Kidney (tissue), 14 donors: ENCODE results near the gene PSG7. TPM values are rescaled to one million over a fixed set of nuclear protein-coding genes. Genes with fewer than 3 reads are reported as not detected.
"Not testable (repeated sequence)": the region's sequence is repeated elsewhere in the genome, so short reads cannot be mapped to it uniquely, and the experiment has no call there.

Experiments used
- DNase-seq, 5 donors: peaks; one replicate each; pipeline ENCODE4 v3.0.0-alpha.2; 2013 to 2020
- FAIRE-seq: peaks from 2 replicates; lab custom pipeline; 2012; peaks lifted over from hg19 to GRCh38; lab: Jason Lieb, UNC
- H3K27ac ChIP-seq, 2 donors: one replicate each; pipeline ENCODE4 v1.7.0; 2013; ENCODE audit warnings: low read depth in 2 of 2, low read length in 2 of 2, inconsistent platforms in 1 of 2
- H3K27me3 ChIP-seq: one replicate; pipeline ENCODE4 v1.7.1; 2013; ENCODE audit warnings: low read length, inconsistent platforms; ENCODE audit not compliant: control insufficient read depth, insufficient read depth
- H3K36me3 ChIP-seq, 3 donors: one replicate each; pipeline versions ENCODE4 v1.7.0 to v1.7.1; 2013; ENCODE audit warnings: low read length in 3 of 3, control low read depth in 1 of 3, inconsistent platforms in 1 of 3; ENCODE audit not compliant: insufficient read depth in 3 of 3, control insufficient read depth in 2 of 3
- H3K4me1 ChIP-seq, 3 donors: one replicate each; pipeline versions ENCODE4 v1.7.0 to v1.7.1; 2013; ENCODE audit warnings: low read length in 3 of 3, inconsistent platforms in 1 of 3, low read depth in 1 of 3; ENCODE audit not compliant: control insufficient read depth in 2 of 3, insufficient read depth in 2 of 3
- H3K4me3 ChIP-seq, 3 donors: one replicate each; pipeline versions ENCODE4 v1.7.0 to v1.8.1; 2013; ENCODE audit warnings: low read length in 3 of 3, control low read depth in 1 of 3, inconsistent platforms in 1 of 3
- H3K9ac ChIP-seq, 3 donors: one replicate each; pipeline versions ENCODE4 v1.7.0 to v1.7.1; 2013; ENCODE audit warnings: low read length in 3 of 3, control low read depth in 1 of 3, inconsistent platforms in 1 of 3
- H3K9me3 ChIP-seq, 3 donors: one replicate each; pipeline versions ENCODE4 v1.7.0 to v1.7.1; 2013; ENCODE audit warnings: low read length in 3 of 3, control low read depth in 1 of 3, inconsistent platforms in 1 of 3; ENCODE audit not compliant: control insufficient read depth in 2 of 3, insufficient read depth in 1 of 3
- intact Hi-C: fragments of 100-400 bp; cut with DNase I; formaldehyde crosslinking; loops from one replicate; pipeline ENCODE4 v1.11.1; 2022
- polyA plus RNA-seq: library from polyadenylated mRNA; stranded (reverse); fragments of 350-450 nt; fragmentation: Illumina TruSeq; extraction: RNeasy Lipid Tissue Mini Kit (QIAGEN cat#74804); gene quantifications from one replicate; pipeline ENCODE4 v1.2.3, GENCODE V29; 2014; ENCODE audit warnings: low read depth, low replicate concordance; ENCODE audit not compliant: insufficient read depth
- total RNA-seq: library from RNA; stranded (reverse); fragmentation: NEBNext Ultra II Directional; extraction: Animal tissue kit (Norgen Biotek cat#: 25700); gene quantifications from one replicate; pipeline ENCODE4 v1.2.1, GENCODE V29; 2021
- TF ChIP-seq, protein P1 (sequence below): IDR thresholded peaks from 3 replicates; pipeline ENCODE4 v1.5.1; 2012; ENCODE audit warnings: mild to moderate bottlenecking, moderate library complexity, borderline replicate concordance; ENCODE audit not compliant: insufficient read depth; ENCODE audit errors: extremely low read depth
- donor health status: control.
- donor health status: control.
- donor health status: control.
- donor health status: control.
- donor health status: control.
- donor health status: DM: yes; HTN: yes; CAD: no.
- donor health status: Normal renal cell carcinoma (clear cell type).

Gene PSG7
- total and polyA plus RNA-seq, 2 donors from 2014 or later: not detected

DNA sequence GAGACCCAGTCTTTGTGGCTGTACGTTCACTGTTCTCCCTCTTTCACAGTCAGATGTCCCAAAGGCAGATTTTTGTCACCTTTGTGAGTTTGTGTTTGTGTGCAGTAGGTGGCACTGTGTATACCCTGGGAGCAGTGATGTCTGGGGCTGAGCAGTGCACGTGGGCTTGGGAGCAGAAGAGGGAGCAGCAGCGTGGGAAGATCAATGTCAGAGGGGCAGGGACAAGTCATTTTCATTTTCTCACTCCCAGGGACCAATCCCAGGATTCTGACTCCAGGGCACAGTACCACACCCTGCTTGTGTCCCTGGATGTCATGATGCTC is 17.3 kb downstream of the PSG7 start:
- intact Hi-C loops: no loop called here
- H3K9ac ChIP-seq: no peak overlapping the region
- no peaks in the 10 kb centered on the region for H3K9me3 ChIP-seq
- DNase-seq (no peak), FAIRE-seq (no peak)
- H3K4me3 ChIP-seq: no peak overlapping the region
- H3K27ac ChIP-seq: no peak overlapping the region
- no peaks in the 10 kb centered on the region for H3K4me1 ChIP-seq
- no peaks in the 10 kb centered on the region for H3K27me3 ChIP-seq
- H3K36me3 ChIP-seq: no peaks in the 10 kb centered on the region
- TF ChIP-seq, protein P1, sequence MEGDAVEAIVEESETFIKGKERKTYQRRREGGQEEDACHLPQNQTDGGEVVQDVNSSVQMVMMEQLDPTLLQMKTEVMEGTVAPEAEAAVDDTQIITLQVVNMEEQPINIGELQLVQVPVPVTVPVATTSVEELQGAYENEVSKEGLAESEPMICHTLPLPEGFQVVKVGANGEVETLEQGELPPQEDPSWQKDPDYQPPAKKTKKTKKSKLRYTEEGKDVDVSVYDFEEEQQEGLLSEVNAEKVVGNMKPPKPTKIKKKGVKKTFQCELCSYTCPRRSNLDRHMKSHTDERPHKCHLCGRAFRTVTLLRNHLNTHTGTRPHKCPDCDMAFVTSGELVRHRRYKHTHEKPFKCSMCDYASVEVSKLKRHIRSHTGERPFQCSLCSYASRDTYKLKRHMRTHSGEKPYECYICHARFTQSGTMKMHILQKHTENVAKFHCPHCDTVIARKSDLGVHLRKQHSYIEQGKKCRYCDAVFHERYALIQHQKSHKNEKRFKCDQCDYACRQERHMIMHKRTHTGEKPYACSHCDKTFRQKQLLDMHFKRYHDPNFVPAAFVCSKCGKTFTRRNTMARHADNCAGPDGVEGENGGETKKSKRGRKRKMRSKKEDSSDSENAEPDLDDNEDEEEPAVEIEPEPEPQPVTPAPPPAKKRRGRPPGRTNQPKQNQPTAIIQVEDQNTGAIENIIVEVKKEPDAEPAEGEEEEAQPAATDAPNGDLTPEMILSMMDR: no peak

DNA sequence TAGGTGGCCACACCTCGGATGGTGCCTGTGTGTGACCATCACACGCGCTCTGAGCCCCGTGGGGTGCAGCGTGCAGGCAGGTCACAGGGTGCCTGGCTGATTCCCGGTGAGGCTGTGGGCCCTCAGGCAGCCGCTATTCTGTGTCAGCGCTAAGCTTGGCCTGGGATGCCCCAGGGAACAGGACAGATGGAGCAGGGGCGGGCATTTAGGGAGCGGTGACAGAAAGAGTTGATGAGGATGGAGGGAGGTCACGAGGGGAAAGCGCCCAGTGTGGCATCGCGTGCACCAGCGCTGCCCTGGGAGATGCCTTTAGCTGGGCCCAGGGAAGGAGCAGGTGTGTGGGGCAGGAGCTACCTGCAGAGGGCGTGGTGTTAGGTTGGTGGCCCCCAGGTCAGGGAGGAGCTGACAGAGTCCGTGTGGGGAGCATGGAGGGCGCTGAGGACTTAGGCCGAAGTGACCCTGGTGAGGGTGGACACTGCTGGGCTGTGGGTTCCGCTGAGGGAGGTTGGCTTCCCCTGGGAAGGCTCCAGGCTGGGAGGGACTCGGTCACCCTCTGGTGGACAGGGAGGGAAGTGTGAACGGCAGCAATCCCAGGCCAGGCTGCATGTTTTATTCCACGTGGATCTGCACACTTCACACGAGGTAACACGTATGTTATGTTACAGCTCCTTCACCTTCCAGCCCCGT is 17.8 kb downstream of the PSG7 start:
- H3K4me3 ChIP-seq, H3K4me1 ChIP-seq, FAIRE-seq, H3K9ac ChIP-seq, DNase-seq, H3K27me3 ChIP-seq, H3K9me3 ChIP-seq, H3K27ac ChIP-seq, intact Hi-C loops, H3K36me3 ChIP-seq: not testable (repeated sequence)

DNA sequence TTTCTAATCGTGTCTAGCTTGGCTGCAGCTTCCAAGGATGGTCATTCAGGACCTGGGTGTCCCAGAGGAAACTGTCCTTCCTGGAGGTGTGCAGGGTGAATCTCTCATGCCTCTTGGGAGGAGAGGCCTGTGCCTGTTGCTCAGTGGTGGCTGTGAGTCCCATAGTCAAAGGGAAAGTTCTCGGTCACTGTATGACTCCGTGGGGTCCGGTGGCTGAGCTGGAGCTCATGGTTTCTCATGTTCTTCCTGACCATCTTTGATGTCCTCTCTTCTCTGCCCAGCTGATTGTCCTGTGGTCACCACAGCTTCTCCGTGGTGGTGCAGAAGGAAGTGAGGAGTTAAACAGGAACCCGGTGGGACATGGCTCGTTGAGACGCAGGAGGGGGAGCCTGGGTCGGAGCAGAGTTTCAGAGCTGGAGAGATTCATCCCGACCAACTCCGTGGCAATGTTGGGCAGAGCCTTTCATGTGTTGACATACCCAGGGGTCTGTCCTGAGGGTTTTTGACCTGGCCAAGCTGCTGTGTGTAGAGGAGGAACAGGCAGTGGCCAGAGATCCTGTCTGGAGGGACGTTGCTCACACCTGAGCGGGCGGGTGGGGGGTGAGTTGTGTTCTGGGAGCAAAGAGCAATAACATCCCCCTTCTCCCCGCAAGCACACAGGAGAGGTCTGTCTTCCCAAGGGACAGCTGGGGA is 18.5 kb downstream of the PSG7 start:
- H3K4me3 ChIP-seq, FAIRE-seq, H3K9ac ChIP-seq, H3K27me3 ChIP-seq, H3K36me3 ChIP-seq, intact Hi-C loops, H3K27ac ChIP-seq, H3K9me3 ChIP-seq, H3K4me1 ChIP-seq, DNase-seq: not testable (repeated sequence)

DNA sequence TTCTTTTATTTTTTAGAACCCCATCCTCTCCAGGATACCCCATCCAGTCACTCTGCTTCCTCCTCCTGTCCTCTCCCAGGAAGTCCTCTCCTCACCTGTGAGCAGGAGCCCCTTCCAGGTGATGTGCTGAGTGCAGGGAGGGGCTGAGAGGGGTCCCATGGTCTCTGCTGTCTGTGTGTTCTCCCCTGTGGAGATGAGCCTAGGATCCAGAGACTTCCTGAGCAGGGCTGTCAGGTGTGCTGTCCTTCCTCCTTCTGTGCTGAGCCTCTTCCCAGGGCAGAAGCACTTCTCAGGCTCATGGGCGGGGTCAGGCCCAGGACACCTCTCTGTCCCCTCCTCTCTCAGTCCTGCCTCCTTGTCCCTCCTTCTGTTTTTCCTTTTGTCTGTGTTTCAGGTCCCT is 19.4 kb downstream of the PSG7 start, which contains the start of gene PSG6:
Gene PSG6 (minus strand): TSS at position 261 of the 400 bp plus-strand sequence. CDS start 102 bp downstream, at position 159.
- H3K9ac ChIP-seq, H3K4me1 ChIP-seq, DNase-seq, H3K27ac ChIP-seq, FAIRE-seq, intact Hi-C loops, H3K27me3 ChIP-seq, H3K9me3 ChIP-seq, H3K4me3 ChIP-seq, H3K36me3 ChIP-seq: not testable (repeated sequence)

DNA sequence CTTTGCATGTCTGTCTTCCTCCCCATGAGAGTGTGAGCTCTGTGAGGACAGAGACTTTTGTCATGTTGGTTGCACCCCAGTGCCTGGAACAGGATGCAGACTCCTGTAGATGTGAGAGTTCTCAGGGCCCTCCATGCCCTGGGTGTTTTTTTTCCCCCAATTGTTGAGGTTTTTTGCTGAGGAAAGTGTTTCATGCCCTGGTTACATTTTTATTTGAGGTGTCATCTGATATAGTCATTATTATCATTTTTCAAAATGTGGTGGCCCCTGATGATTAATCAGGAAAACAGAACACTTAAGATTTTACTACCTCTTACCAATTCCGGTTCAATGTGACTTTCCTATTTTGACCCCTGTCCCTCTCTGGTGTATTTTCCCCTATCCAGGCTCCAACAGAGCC is 20.1 kb downstream of the PSG7 start:
- H3K4me3 ChIP-seq, H3K4me1 ChIP-seq, intact Hi-C loops, H3K9ac ChIP-seq, H3K27me3 ChIP-seq, DNase-seq, FAIRE-seq, H3K9me3 ChIP-seq, H3K27ac ChIP-seq, H3K36me3 ChIP-seq: not testable (repeated sequence)

DNA sequence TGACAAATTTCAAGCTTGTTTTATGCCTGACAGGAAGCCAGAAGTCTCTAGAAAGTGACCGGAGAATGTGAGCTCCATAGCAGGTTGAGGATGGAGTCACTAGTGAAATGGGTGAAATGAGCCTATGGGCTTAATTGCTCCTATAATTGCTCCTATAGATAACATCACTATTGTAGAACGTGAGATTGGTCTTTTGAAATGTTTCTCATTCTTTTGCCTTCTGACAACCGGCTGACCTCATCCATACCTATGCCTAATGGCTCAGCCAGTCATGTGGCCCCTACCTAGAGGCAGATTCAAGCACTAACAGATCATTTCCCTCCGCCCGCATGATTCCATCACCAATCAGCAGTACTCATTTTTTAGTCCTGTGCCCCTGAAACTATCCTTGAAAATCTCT is 23.5 kb downstream of the PSG7 start:
- H3K4me3 ChIP-seq, H3K9ac ChIP-seq, H3K9me3 ChIP-seq, FAIRE-seq, H3K27ac ChIP-seq, H3K27me3 ChIP-seq, H3K4me1 ChIP-seq, intact Hi-C loops, DNase-seq, H3K36me3 ChIP-seq: not testable (repeated sequence)

DNA sequence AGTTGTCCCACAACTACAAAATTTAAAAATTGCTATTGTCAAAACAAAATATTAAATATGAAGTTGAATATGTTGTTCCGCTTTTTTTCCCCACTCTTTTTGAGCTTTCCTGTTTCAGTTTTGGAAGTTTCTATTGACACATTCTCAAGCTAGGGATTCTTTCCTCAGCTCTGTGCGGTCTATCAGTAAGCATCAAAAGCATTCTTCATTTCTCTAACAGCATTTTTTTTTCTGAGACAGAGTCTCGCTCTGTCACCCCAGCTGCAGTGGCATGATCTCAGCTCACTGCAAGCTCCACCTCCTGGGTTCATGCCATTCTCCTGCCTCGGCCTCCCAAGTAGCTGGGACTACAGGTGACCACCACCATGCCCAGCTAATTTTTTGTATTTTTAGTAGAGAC is 24.1 kb downstream of the PSG7 start:
- H3K4me1 ChIP-seq, H3K4me3 ChIP-seq, FAIRE-seq, intact Hi-C loops, H3K27ac ChIP-seq, H3K27me3 ChIP-seq, H3K9me3 ChIP-seq, H3K36me3 ChIP-seq, H3K9ac ChIP-seq, DNase-seq: not testable (repeated sequence)
